ENCODE measurements around the gene RHBDL2.
"Not testable (repeated sequence)": the region's sequence is repeated elsewhere in the genome, so short reads cannot be mapped to it uniquely, and the experiment has no call there.

DNA sequence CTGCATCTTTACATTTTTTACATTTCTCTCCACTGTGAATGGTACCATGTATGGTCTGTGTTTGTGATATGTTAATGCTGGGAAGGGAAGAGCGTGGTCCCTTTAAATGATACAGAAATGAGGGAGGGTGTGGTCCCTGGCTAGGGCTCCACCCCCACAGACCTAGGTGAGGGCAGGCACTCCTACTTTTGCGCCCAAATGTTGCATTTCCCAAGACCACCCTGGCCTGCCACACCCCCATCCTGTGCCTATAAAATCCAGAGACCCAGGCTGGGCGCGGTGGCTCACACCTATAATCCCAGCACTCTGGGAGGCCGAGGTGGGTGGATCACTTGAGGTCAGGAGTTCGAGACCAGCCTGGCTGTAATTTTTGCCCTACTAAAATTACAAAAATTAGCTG, 31.5 kb upstream of the RHBDL2 start:
- not testable (repeated sequence) for TF ChIP-seq CTCF (IDR thresholded peaks at IDR 0.05); ZFX (IDR thresholded peaks at IDR 0.05; ENCODE audit: borderline replicate concordance)

Measured in 22Rv1 (cell line).